Pancreas (tissue), 10 donors: ENCODE measurements around the gene FEM1C. TPM values are rescaled to one million over a fixed set of nuclear protein-coding genes. Genes with fewer than 3 reads are reported as not detected.

Source experiments
- ATAC-seq, 4 donors: fragments of 200-7000 bp; cut with Tn5 transposase; one replicate each; pipeline versions ENCODE4 v1.8.0 to v1.9.1; 2020; ENCODE audit warnings: mild to moderate bottlenecking in 4 of 4, moderate library complexity in 4 of 4
- DNase-seq, 6 donors: peaks; one replicate each; pipeline ENCODE4 v3.0.0-alpha.2; 2020
- FAIRE-seq: peaks from 2 replicates; lab custom pipeline; 2012; peaks lifted over from hg19 to GRCh38; lab: Jason Lieb, UNC
- H3K27ac ChIP-seq, 4 donors: fragments of 200-600 bp; sonication (generic); 1 replicate in 3 of 4; 2 replicates in 1 of 4; pipeline versions ENCODE4 v1.5.0 to v1.8.0; 2020
- H3K27me3 ChIP-seq, 4 donors: fragments of 200-600 bp; one replicate each; pipeline ENCODE4 v1.8.0; 2021
- H3K36me3 ChIP-seq, 3 donors: fragments of 200-600 bp; sonication (generic) in 1 of 3; one replicate each; pipeline versions ENCODE4 v1.5.0 to v1.8.0; 2020 to 2021
- H3K4me1 ChIP-seq, 3 donors: fragments of 200-600 bp; one replicate each; pipeline ENCODE4 v1.8.0; 2021
- H3K4me3 ChIP-seq, 4 donors: fragments of 200-600 bp; sonication (generic) in 2 of 4; one replicate each; pipeline versions ENCODE4 v1.5.0 to v1.8.0; 2020 to 2021
- H3K9me3 ChIP-seq, 4 donors: fragments of 200-600 bp; one replicate each; pipeline ENCODE4 v1.8.0; 2021
- WGBS, 2 donors: extraction: QIAGEN DNeasy Blood & Tissue Kit; methylation state at CpG; one replicate each; pipeline ENCODE4 v1.1.7; 2013; 5-methylcytosine and 5-hydroxymethylcytosine counted together
- intact Hi-C, 3 donors: fragments of 100-400 bp; cut with DNase I; formaldehyde crosslinking; loops; one replicate each; pipeline versions ENCODE4 v1.11.1 to v1.14.2; 2022
- polyA plus RNA-seq, 2 donors: library from polyadenylated mRNA; stranded (reverse); fragments of 200-250 nt; gene quantifications; one replicate each; pipeline ENCODE4 v1.2.3, GENCODE V29; 2013
- total RNA-seq, 6 donors: library from RNA; stranded (reverse); fragmentation: NEBNext Ultra II Directional in 4 of 6; extraction: Animal tissue kit (Norgen Biotek cat#: 25700) in 4 of 6; gene quantifications; one replicate each; pipeline versions ENCODE4 v1.2.1 to v1.2.4, GENCODE V29; 2021 to 2023
- TF ChIP-seq, protein P1 (sequence below), 4 donors: fragments of 200-600 bp; sonication (generic) in 3 of 4; IDR thresholded peaks; one replicate each; pipeline versions ENCODE4 v1.5.0 to v1.8.0; 2021; ENCODE audit warnings: antibody characterized with exemption in 4 of 4
- donor health status: healthy with polysubstance abuse.
- donor health status: DM: no; HTN: no; CAD: no; lungs with moderate emphysema.
- donor health status: DM: no; HTN: no; CAD: no.
- donor health status: control.
- donor health status: control.
- donor health status: Bipolar disorder and iron deficiency.
- donor health status: DM: yes; HTN: yes; CAD: no.
- donor health status: DM: no; HTN: no; CAD: no.
- donor health status: DM: no; HTN: no; CAD: no.
- donor health status: DM: yes; HTN: yes; CAD: no.

FEM1C gene
- total and polyA plus RNA-seq, 8 donors = 3.2 to 11.2 (median 7.6) TPM

DNA sequence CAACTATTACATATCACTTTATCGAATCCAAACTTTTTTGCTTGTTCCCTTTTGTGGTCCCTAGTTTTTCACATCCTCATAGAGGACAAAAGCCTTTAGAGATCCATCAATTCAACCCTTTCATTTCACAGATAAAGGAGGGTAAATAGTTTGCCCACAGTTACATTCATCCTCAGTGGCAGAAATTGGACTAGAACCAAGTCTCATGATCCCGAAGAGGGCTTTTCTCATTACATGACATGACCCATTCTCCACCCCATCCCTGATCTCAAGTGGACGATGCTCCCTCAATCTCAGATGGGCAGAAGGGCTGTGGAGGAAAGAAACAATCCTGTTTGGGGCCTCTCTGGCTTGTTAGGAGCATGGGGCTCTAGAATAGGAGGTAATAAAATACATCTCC lies 34.6 kb upstream of the FEM1C start:
- DNase-seq = no peak
- intact Hi-C loops = loop anchor here in 1 of 3 donors (5.0 to 10.0 kb wide), 2 partner anchors 204 to 267 kb away; no protein-coding TSS in a partner anchor
- H3K4me1 ChIP-seq = no peaks in the 10 kb centered on the region
- H3K36me3 ChIP-seq = peaks cover 0 to 9% (median 0%) of the 10 kb centered on the region in 3 donors
- TF ChIP-seq, protein P1, sequence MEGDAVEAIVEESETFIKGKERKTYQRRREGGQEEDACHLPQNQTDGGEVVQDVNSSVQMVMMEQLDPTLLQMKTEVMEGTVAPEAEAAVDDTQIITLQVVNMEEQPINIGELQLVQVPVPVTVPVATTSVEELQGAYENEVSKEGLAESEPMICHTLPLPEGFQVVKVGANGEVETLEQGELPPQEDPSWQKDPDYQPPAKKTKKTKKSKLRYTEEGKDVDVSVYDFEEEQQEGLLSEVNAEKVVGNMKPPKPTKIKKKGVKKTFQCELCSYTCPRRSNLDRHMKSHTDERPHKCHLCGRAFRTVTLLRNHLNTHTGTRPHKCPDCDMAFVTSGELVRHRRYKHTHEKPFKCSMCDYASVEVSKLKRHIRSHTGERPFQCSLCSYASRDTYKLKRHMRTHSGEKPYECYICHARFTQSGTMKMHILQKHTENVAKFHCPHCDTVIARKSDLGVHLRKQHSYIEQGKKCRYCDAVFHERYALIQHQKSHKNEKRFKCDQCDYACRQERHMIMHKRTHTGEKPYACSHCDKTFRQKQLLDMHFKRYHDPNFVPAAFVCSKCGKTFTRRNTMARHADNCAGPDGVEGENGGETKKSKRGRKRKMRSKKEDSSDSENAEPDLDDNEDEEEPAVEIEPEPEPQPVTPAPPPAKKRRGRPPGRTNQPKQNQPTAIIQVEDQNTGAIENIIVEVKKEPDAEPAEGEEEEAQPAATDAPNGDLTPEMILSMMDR (IDR thresholded peaks at IDR 0.05) = no peak
- no peaks in the 10 kb centered on the region for H3K27me3 ChIP-seq
- H3K4me3 ChIP-seq = no peak overlapping the region
- H3K9me3 ChIP-seq = no peaks in the 10 kb centered on the region
- no peak overlapping the region for H3K27ac ChIP-seq
- FAIRE-seq = no peak
- ATAC-seq = no peak
- WGBS, 2 donors = 80 to 85% methylated on average over 3 of the region's 3 CpGs

DNA sequence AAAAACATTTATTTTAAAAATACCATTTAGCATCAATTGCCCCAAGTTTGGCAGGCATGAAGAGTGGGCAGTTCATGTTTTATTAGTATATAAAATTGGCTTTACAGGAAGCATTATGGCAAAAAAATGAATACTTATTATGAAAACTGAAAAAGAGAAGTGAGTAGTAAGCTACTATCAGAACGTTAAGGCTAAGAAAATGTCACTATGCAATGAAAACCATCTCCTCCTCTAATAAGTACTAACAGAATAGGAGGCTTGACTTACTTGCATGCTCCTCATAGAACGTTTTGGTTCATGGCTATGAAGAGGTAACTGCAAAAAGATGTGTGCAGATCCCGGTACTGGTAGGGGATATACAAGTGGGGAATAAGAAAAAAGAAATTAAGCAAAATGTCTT lies 34.1 kb upstream of the FEM1C start:
- peaks cover 0 to 9% (median 0%) of the 10 kb centered on the region in 3 donors for H3K36me3 ChIP-seq

DNA sequence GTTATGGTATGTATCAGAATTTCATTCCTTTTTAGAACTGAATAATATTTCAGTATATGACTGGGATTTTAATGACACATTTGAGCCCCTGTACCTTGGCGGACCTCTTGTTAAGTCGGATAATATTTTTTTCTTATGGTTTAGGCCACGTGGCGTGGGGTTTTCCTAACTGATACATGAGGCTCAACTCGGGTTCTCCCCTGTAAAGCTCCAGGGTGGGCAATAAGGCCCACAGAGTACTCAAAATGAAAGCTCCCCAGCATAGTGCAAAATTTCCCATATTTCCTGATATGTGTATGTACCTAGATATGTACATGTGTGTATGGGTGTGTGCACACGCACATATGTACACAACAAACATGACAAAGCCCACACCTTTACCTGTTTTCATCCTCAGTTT lies 33.2 kb upstream of the FEM1C start:
- H3K36me3 ChIP-seq = peaks cover 0 to 9% (median 0%) of the 10 kb centered on the region in 3 donors
- no peaks in the 10 kb centered on the region for H3K4me1 ChIP-seq
- H3K27ac ChIP-seq = no peak overlapping the region
- no peaks in the 10 kb centered on the region for H3K9me3 ChIP-seq
- FAIRE-seq (no peak), ATAC-seq (no peak), DNase-seq (no peak)
- H3K27me3 ChIP-seq = no peaks in the 10 kb centered on the region
- TF ChIP-seq, protein P1 (IDR thresholded peaks at IDR 0.05) = no peak
- no peak overlapping the region for H3K4me3 ChIP-seq
- 96 to 97% methylated on average over 6 of the region's 6 CpGs for WGBS, 2 donors
- intact Hi-C loops = loop anchor here in 1 of 3 donors (5.0 to 10.0 kb wide), 2 partner anchors 203 to 265 kb away; no protein-coding TSS in a partner anchor

More for the DNA sequence above, 34.1 kb upstream of the FEM1C start:
- H3K9me3 ChIP-seq = no peaks in the 10 kb centered on the region
- FAIRE-seq (no peak), DNase-seq (no peak), ATAC-seq (no peak)
- WGBS, 2 donors = 77 to 83% methylated on average over 3 of the region's 3 CpGs
- no peak overlapping the region for H3K27ac ChIP-seq
- intact Hi-C loops = loop anchor here in 1 of 3 donors (5.0 to 10.0 kb wide), 2 partner anchors 204 to 266 kb away; no protein-coding TSS in a partner anchor
- TF ChIP-seq, protein P1 (IDR thresholded peaks at IDR 0.05) = no peak
- H3K4me1 ChIP-seq = no peaks in the 10 kb centered on the region
- H3K4me3 ChIP-seq = no peak overlapping the region
- no peaks in the 10 kb centered on the region for H3K27me3 ChIP-seq

DNA sequence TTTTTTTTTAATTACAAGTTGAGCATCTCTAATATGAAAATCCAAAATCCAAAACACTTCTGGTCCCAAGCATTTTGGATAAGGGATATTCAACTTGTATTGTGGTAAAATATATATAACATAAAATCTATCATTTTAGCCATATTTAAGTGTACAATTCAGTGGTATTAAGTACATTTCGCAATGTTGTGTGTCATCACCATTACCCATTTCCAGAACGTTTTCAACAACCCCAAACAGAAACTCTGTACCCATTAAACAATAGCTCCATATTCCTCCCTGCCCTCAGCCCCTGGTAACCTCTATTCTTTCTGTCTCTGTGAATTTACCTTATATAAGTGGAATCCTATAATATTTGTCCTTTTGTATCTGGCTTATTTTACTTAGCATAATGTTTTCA lies 32.8 kb upstream of the FEM1C start:
- FAIRE-seq (no peak), ATAC-seq (no peak), DNase-seq (no peak)
- H3K36me3 ChIP-seq = peaks cover 0 to 9% (median 0%) of the 10 kb centered on the region in 3 donors
- H3K9me3 ChIP-seq = no peaks in the 10 kb centered on the region
- 84% methylated on average over 2 of the region's 2 CpGs for WGBS, 2 donors
- TF ChIP-seq, protein P1 (IDR thresholded peaks at IDR 0.05) = no peak
- no peak overlapping the region for H3K27ac ChIP-seq
- H3K27me3 ChIP-seq = no peaks in the 10 kb centered on the region
- H3K4me3 ChIP-seq = no peak overlapping the region
- intact Hi-C loops = loop anchor here in 1 of 3 donors (5.0 to 10.0 kb wide), 2 partner anchors 203 to 265 kb away; no protein-coding TSS in a partner anchor
- peaks cover 0 to under 1% (median 0%) of the 10 kb centered on the region in 3 donors for H3K4me1 ChIP-seq
